ENCODE results near the gene EFEMP1. TPM values are rescaled to one million over a fixed set of nuclear protein-coding genes. Genes with fewer than 3 reads are reported as not detected.

EFEMP1 gene
- polyA plus RNA-seq, 3 donors: not detected

GRCh38 chr2:55887351-55887750 lies 36.2 kb downstream of the EFEMP1 start:
- Mint-ChIP-seq H3K36me3 (no peaks in the 10 kb centered on the region), H3K4me3 (no peak overlapping the region), H3K9me3 (no peaks in the 10 kb centered on the region), H3K27ac (no peak overlapping the region), H3K4me1 (peaks cover 14% of the 10 kb centered on the region), H3K27me3 (ENCODE audit: low read depth in 3 of 3) (peaks cover 0 to 8% (median 6%) of the 10 kb centered on the region in 3 donors)
- intact Hi-C loops (cut with micrococcal nuclease): no loop called here
- peaks cover 12 to 20% of the 10 kb centered on the region in 2 donors for H3K4me1 ChIP-seq (ENCODE audit: control insufficient read depth in 1 of 2, insufficient read depth in 2 of 2, low read length in 2 of 2)
- no peak for DNase-seq
- no peak overlapping the region for H3K4me2 ChIP-seq (replicated peaks; ENCODE audit: extremely low read depth, low read length, poor library complexity, severe bottlenecking)
- TF ChIP-seq CTCF (IDR thresholded peaks at IDR 0.05): no peak
- no peak overlapping the region for H2AFZ ChIP-seq (ENCODE audit: insufficient read depth, low read depth, low read length, poor library complexity, severe bottlenecking)
- no peaks in the 10 kb centered on the region for H3K79me2 ChIP-seq (ENCODE audit: insufficient read depth, low read length)
- H3K4me3 ChIP-seq (replicated peaks in 1 of 3; ENCODE audit: low read depth in 2 of 3, low read length in 3 of 3): no peak overlapping the region
- peaks cover 0 to 5% of the 10 kb centered on the region in 2 donors for H3K27me3 ChIP-seq (ENCODE audit: control insufficient read depth in 2 of 2, insufficient read depth in 2 of 2, low read length in 2 of 2)
- no peak overlapping the region for H3K27ac ChIP-seq (ENCODE audit: low read depth in 1 of 2, low read length in 2 of 2)
- no peak overlapping the region for H3K9ac ChIP-seq (ENCODE audit: insufficient read depth, low read length, poor library complexity, severe bottlenecking)
- no peaks in the 10 kb centered on the region for H3K9me3 ChIP-seq (replicated peaks in 1 of 2; ENCODE audit: control insufficient read depth in 1 of 2, insufficient read depth in 1 of 2, low read length in 2 of 2)
- H4K20me1 ChIP-seq (ENCODE audit: insufficient read depth, low read length): no peaks in the 10 kb centered on the region
- H3K36me3 ChIP-seq (replicated peaks in 1 of 2; ENCODE audit: control insufficient read depth in 1 of 2, insufficient read depth in 2 of 2, low read length in 2 of 2): no peaks in the 10 kb centered on the region
- no CpG with 5 or more reads among the region's 2 CpGs for WGBS (ENCODE audit: insufficient coverage)

GRCh38 chr2:55885944-55886281 lies 37.7 kb downstream of the EFEMP1 start:
- Histone ChIP-seq H4K20me1 (ENCODE audit: insufficient read depth, low read length) (no peaks in the 10 kb centered on the region), H3K36me3 (replicated peaks in 1 of 2; ENCODE audit: control insufficient read depth in 1 of 2, insufficient read depth in 2 of 2, low read length in 2 of 2) (no peaks in the 10 kb centered on the region), H3K79me2 (ENCODE audit: insufficient read depth, low read length) (no peaks in the 10 kb centered on the region), H2AFZ (ENCODE audit: insufficient read depth, low read depth, low read length, poor library complexity, severe bottlenecking) (no peak overlapping the region), H3K4me2 (replicated peaks; ENCODE audit: extremely low read depth, low read length, poor library complexity, severe bottlenecking) (no peak overlapping the region), H3K27me3 (ENCODE audit: control insufficient read depth in 2 of 2, insufficient read depth in 2 of 2, low read length in 2 of 2) (peaks cover 0 to 5% of the 10 kb centered on the region in 2 donors), H3K9me3 (replicated peaks in 1 of 2; ENCODE audit: control insufficient read depth in 1 of 2, insufficient read depth in 1 of 2, low read length in 2 of 2) (no peaks in the 10 kb centered on the region), H3K27ac (ENCODE audit: low read depth in 1 of 2, low read length in 2 of 2) (no peak overlapping the region), H3K9ac (ENCODE audit: insufficient read depth, low read length, poor library complexity, severe bottlenecking) (no peak overlapping the region), H3K4me3 (replicated peaks in 1 of 3; ENCODE audit: low read depth in 2 of 3, low read length in 3 of 3) (no peak overlapping the region), H3K4me1 (ENCODE audit: control insufficient read depth in 1 of 2, insufficient read depth in 2 of 2, low read length in 2 of 2) (peaks cover 12 to 20% of the 10 kb centered on the region in 2 donors)
- no peaks in the 10 kb centered on the region for H3K36me3 Mint-ChIP-seq
- no peak for TF ChIP-seq CTCF (IDR thresholded peaks at IDR 0.05)
- no peaks in the 10 kb centered on the region for H3K9me3 Mint-ChIP-seq
- peaks cover 14% of the 10 kb centered on the region for H3K4me1 Mint-ChIP-seq
- intact Hi-C loops (cut with micrococcal nuclease): no loop called here
- H3K27ac Mint-ChIP-seq: peak overlapping the region in 1 of 7 donors; percentile 20
- DNase-seq: no peak
- H3K27me3 Mint-ChIP-seq (ENCODE audit: low read depth in 3 of 3): peaks cover 2 to 7% (median 6%) of the 10 kb centered on the region in 3 donors
- no peak overlapping the region for H3K4me3 Mint-ChIP-seq

Measured in CD14-positive monocyte (primary cell).